ENCODE results near the gene RREB1.
"Not testable (repeated sequence)": the region's sequence is repeated elsewhere in the genome, so short reads cannot be mapped to it uniquely, and the experiment has no call there.

The RREB1 gene

GRCh38 chr6:7261852-7262461 lies 154.2 kb downstream of the RREB1 start:
- H3K36me3 Mint-ChIP-seq (ENCODE audit: low read depth), result no peaks in the 10 kb centered on the region
- H3K4me3 Mint-ChIP-seq, result peak overlapping the region; percentile 83
- no peak overlapping the region for H3K27ac Mint-ChIP-seq
- H3K9me3 Mint-ChIP-seq, result no peaks in the 10 kb centered on the region
- H3K4me1 Mint-ChIP-seq (ENCODE audit: low read depth), result peaks cover 13% of the 10 kb centered on the region
- peaks cover 24% of the 10 kb centered on the region for H3K27me3 Mint-ChIP-seq (ENCODE audit: low read depth)
- DNase-seq (ENCODE audit: low spot score), result no peak

GRCh38 chr6:7262746-7263518 lies 155.2 kb downstream of the RREB1 start:
- DNase-seq (ENCODE audit: low spot score), result no peak
- Mint-ChIP-seq H3K9me3 (no peaks in the 10 kb centered on the region), H3K27me3 (ENCODE audit: low read depth) (peaks cover 24% of the 10 kb centered on the region), H3K4me3 (peak overlapping the region; percentile 83), H3K4me1 (ENCODE audit: low read depth) (peaks cover 13% of the 10 kb centered on the region), H3K36me3 (ENCODE audit: low read depth) (no peaks in the 10 kb centered on the region), H3K27ac (no peak overlapping the region)

- not testable (repeated sequence) for H3K4me3 Mint-ChIP-seq; H3K36me3 Mint-ChIP-seq (ENCODE audit: low read depth); H3K9me3 Mint-ChIP-seq; DNase-seq (ENCODE audit: low spot score); H3K27ac Mint-ChIP-seq
- Mint-ChIP-seq H3K4me1 (ENCODE audit: low read depth) (peaks cover 13% of the 10 kb centered on the region), H3K27me3 (ENCODE audit: low read depth) (peaks cover 24% of the 10 kb centered on the region)
These were observed 155.7 kb downstream of the RREB1 start for GRCh38 chr6:7263519-7263805.

- peaks cover 24% of the 10 kb centered on the region for H3K27me3 Mint-ChIP-seq (ENCODE audit: low read depth)
- H3K9me3 Mint-ChIP-seq, result no peaks in the 10 kb centered on the region
- H3K36me3 Mint-ChIP-seq (ENCODE audit: low read depth), result no peaks in the 10 kb centered on the region
- peaks cover 13% of the 10 kb centered on the region for H3K4me1 Mint-ChIP-seq (ENCODE audit: low read depth)
- H3K27ac Mint-ChIP-seq, result no peak overlapping the region
- H3K4me3 Mint-ChIP-seq, result no peak overlapping the region
- DNase-seq (ENCODE audit: low spot score), result no peak
These were observed 156.3 kb downstream of the RREB1 start for GRCh38 chr6:7264041-7264440.

- Mint-ChIP-seq H3K4me1 (ENCODE audit: low read depth) (peaks cover 13% of the 10 kb centered on the region), H3K27ac (no peak overlapping the region), H3K4me3 (no peak overlapping the region), H3K9me3 (no peaks in the 10 kb centered on the region), H3K27me3 (ENCODE audit: low read depth) (peaks cover 16% of the 10 kb centered on the region), H3K36me3 (ENCODE audit: low read depth) (no peaks in the 10 kb centered on the region)
- no peak for DNase-seq (ENCODE audit: low spot score)
These were observed 157.1 kb downstream of the RREB1 start for GRCh38 chr6:7264686-7265384.

- not testable (repeated sequence) for H3K36me3 Mint-ChIP-seq (ENCODE audit: low read depth)
- peaks cover 12% of the 10 kb centered on the region for H3K4me1 Mint-ChIP-seq (ENCODE audit: low read depth)
These were observed 157.6 kb downstream of the RREB1 start for GRCh38 chr6:7265385-7265726.

GRCh38 chr6:7267071-7267465 lies 159.3 kb downstream of the RREB1 start:
- Mint-ChIP-seq H3K27me3 (ENCODE audit: low read depth) (peaks cover 3% of the 10 kb centered on the region), H3K9me3 (no peaks in the 10 kb centered on the region), H3K27ac (no peak overlapping the region), H3K4me1 (ENCODE audit: low read depth) (peaks cover 3% of the 10 kb centered on the region), H3K4me3 (no peak overlapping the region), H3K36me3 (ENCODE audit: low read depth) (no peaks in the 10 kb centered on the region)
- no peak for DNase-seq (ENCODE audit: low spot score)

More at GRCh38 chr6:7265385-7265726, 157.6 kb downstream of the RREB1 start:
- peaks cover 13% of the 10 kb centered on the region for H3K27me3 Mint-ChIP-seq (ENCODE audit: low read depth)
- not testable (repeated sequence) for H3K4me3 Mint-ChIP-seq; H3K27ac Mint-ChIP-seq; DNase-seq (ENCODE audit: low spot score); H3K9me3 Mint-ChIP-seq

- no peaks in the 10 kb centered on the region for H3K9me3 Mint-ChIP-seq
- no peaks in the 10 kb centered on the region for H3K27me3 Mint-ChIP-seq (ENCODE audit: low read depth)
- H3K4me1 Mint-ChIP-seq (ENCODE audit: low read depth), result no peaks in the 10 kb centered on the region
- H3K4me3 Mint-ChIP-seq, result no peak overlapping the region
- H3K27ac Mint-ChIP-seq, result no peak overlapping the region
- DNase-seq (ENCODE audit: low spot score), result no peak
- H3K36me3 Mint-ChIP-seq (ENCODE audit: low read depth), result no peaks in the 10 kb centered on the region
These were observed 159.8 kb downstream of the RREB1 start for GRCh38 chr6:7267466-7268091.

GRCh38 chr6:7268362-7268761 lies 160.6 kb downstream of the RREB1 start:
- Mint-ChIP-seq H3K36me3 (ENCODE audit: low read depth) (no peaks in the 10 kb centered on the region), H3K9me3 (no peaks in the 10 kb centered on the region), H3K4me3 (no peak overlapping the region), H3K27ac (no peak overlapping the region), H3K27me3 (ENCODE audit: low read depth) (no peaks in the 10 kb centered on the region), H3K4me1 (ENCODE audit: low read depth) (no peaks in the 10 kb centered on the region)
- no peak for DNase-seq (ENCODE audit: low spot score)

- H3K27ac Mint-ChIP-seq, result no peak overlapping the region
- DNase-seq (ENCODE audit: low spot score), result no peak
- H3K36me3 Mint-ChIP-seq (ENCODE audit: low read depth), result no peaks in the 10 kb centered on the region
- no peak overlapping the region for H3K4me3 Mint-ChIP-seq
- no peaks in the 10 kb centered on the region for H3K27me3 Mint-ChIP-seq (ENCODE audit: low read depth)
- H3K9me3 Mint-ChIP-seq, result no peaks in the 10 kb centered on the region
- H3K4me1 Mint-ChIP-seq (ENCODE audit: low read depth), result no peaks in the 10 kb centered on the region
These were observed 161.2 kb downstream of the RREB1 start for GRCh38 chr6:7268816-7269555.

- no peaks in the 10 kb centered on the region for H3K4me1 Mint-ChIP-seq (ENCODE audit: low read depth)
- no peak for DNase-seq (ENCODE audit: low spot score)
- no peaks in the 10 kb centered on the region for H3K27me3 Mint-ChIP-seq (ENCODE audit: low read depth)
- H3K4me3 Mint-ChIP-seq, result no peak overlapping the region
- no peak overlapping the region for H3K27ac Mint-ChIP-seq
- H3K36me3 Mint-ChIP-seq (ENCODE audit: low read depth), result no peaks in the 10 kb centered on the region
- no peaks in the 10 kb centered on the region for H3K9me3 Mint-ChIP-seq
These were observed 162.1 kb downstream of the RREB1 start for GRCh38 chr6:7269816-7270215.

- Mint-ChIP-seq H3K27me3 (ENCODE audit: low read depth) (no peaks in the 10 kb centered on the region), H3K36me3 (ENCODE audit: low read depth) (no peaks in the 10 kb centered on the region), H3K4me3 (no peak overlapping the region), H3K27ac (no peak overlapping the region), H3K4me1 (ENCODE audit: low read depth) (no peaks in the 10 kb centered on the region), H3K9me3 (no peaks in the 10 kb centered on the region)
- no peak for DNase-seq (ENCODE audit: low spot score)
These were observed 162.8 kb downstream of the RREB1 start for GRCh38 chr6:7270320-7271204.

GRCh38 chr6:7271205-7271534 lies 163.4 kb downstream of the RREB1 start:
- Mint-ChIP-seq H3K4me3 (no peak overlapping the region), H3K36me3 (ENCODE audit: low read depth) (no peaks in the 10 kb centered on the region), H3K27ac (no peak overlapping the region), H3K4me1 (ENCODE audit: low read depth) (peaks cover 3% of the 10 kb centered on the region), H3K27me3 (ENCODE audit: low read depth) (no peaks in the 10 kb centered on the region), H3K9me3 (no peaks in the 10 kb centered on the region)
- no peak for DNase-seq (ENCODE audit: low spot score)
